ENCODE data around the gene CLN3.

Gene CLN3

GRCh38 chr16:28491970-28492474 is at the start of gene CLN3:
TSS of gene CLN3 (minus strand) at chr16:28492074. CDS start at chr16:28491759, 315 bp downstream.
- H3K27me3 ChIP-seq (replicated peaks; ENCODE audit: control insufficient read depth, insufficient read depth, low read length): peaks cover under 1% of the 10 kb centered on the region
- peak within 1 kb of the TSS; percentile 97 for H3K9ac ChIP-seq (ENCODE audit: low read length)
- H3K9me3 ChIP-seq (ENCODE audit: control insufficient read depth, low read length): no peaks in the 10 kb centered on the region
- peaks cover 12% of the 10 kb centered on the region for H3K36me3 ChIP-seq (ENCODE audit: control insufficient read depth, insufficient read depth, low read length, severe bottlenecking)
- peak; percentile 96 for DNase-seq (ENCODE audit: low read depth)
- peak within 1 kb of the TSS; percentile 97 for H3K4me3 ChIP-seq (ENCODE audit: low read length)
- no peaks in the 10 kb centered on the region for H3K4me1 ChIP-seq (ENCODE audit: control insufficient read depth, insufficient read depth, low read length)

GRCh38 chr16:28540346-28540745 is 48.5 kb upstream of the CLN3 start:
- no peak overlapping the region for H3K9ac ChIP-seq (ENCODE audit: low read length)
- H3K36me3 ChIP-seq (ENCODE audit: control insufficient read depth, insufficient read depth, low read length, severe bottlenecking): peaks cover 6% of the 10 kb centered on the region
- DNase-seq (ENCODE audit: low read depth): no peak
- no peak overlapping the region for H3K4me3 ChIP-seq (ENCODE audit: low read length)
- H3K27me3 ChIP-seq (replicated peaks; ENCODE audit: control insufficient read depth, insufficient read depth, low read length): no peaks in the 10 kb centered on the region
- H3K9me3 ChIP-seq (ENCODE audit: control insufficient read depth, low read length): no peaks in the 10 kb centered on the region
- H3K4me1 ChIP-seq (ENCODE audit: control insufficient read depth, insufficient read depth, low read length): peaks cover 26% of the 10 kb centered on the region

GRCh38 chr16:28538733-28539596 is 47.1 kb upstream of the CLN3 start, which contains the start of gene NUPR1:
TSS of gene NUPR1 (minus strand) at chr16:28538974. CDS start at chr16:28538907, 67 bp downstream.
- Histone ChIP-seq H3K36me3 (ENCODE audit: control insufficient read depth, insufficient read depth, low read length, severe bottlenecking) (peaks cover 9% of the 10 kb centered on the region), H3K9ac (ENCODE audit: low read length) (peak within 1 kb of the TSS; percentile 100), H3K9me3 (ENCODE audit: control insufficient read depth, low read length) (no peaks in the 10 kb centered on the region), H3K4me1 (ENCODE audit: control insufficient read depth, insufficient read depth, low read length) (peaks cover 38% of the 10 kb centered on the region), H3K27me3 (replicated peaks; ENCODE audit: control insufficient read depth, insufficient read depth, low read length) (no peaks in the 10 kb centered on the region), H3K4me3 (ENCODE audit: low read length) (peak within 1 kb of the TSS; percentile 100)
- peak; percentile 98 for DNase-seq (ENCODE audit: low read depth)

- peaks cover 46% of the 10 kb centered on the region for H3K4me1 ChIP-seq (ENCODE audit: control insufficient read depth, insufficient read depth, low read length)
- no peak for DNase-seq (ENCODE audit: low read depth)
- H3K27me3 ChIP-seq (replicated peaks; ENCODE audit: control insufficient read depth, insufficient read depth, low read length): no peaks in the 10 kb centered on the region
- H3K4me3 ChIP-seq (ENCODE audit: low read length): peak overlapping the region; percentile 100
- no peaks in the 10 kb centered on the region for H3K9me3 ChIP-seq (ENCODE audit: control insufficient read depth, low read length)
- peaks cover 9% of the 10 kb centered on the region for H3K36me3 ChIP-seq (ENCODE audit: control insufficient read depth, insufficient read depth, low read length, severe bottlenecking)
- H3K9ac ChIP-seq (ENCODE audit: low read length): peak overlapping the region; percentile 100
Observed at GRCh38 chr16:28537964-28538732, 46.3 kb upstream of the CLN3 start.

DNA sequence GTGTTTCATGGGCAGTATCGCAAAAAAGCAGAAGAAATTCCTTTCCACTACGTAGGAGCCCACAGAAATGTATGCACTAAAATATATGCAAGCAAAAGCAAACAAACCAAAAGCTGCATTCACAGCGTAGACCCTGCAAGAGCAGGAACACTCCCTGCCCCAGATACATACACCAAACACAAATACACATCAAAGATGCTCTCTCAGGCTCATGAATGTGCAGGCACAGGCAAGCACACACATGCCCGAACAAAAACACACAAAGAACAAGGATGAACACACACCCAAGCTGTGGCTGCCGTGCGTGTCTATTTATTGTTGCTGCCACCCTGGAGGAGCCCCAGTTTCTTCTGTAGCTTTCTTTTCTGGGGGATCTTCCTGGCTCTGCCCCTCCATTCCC is 45.2 kb upstream of the CLN3 start:
- H3K4me3 ChIP-seq (ENCODE audit: low read length): peak overlapping the region; percentile 100

DNA sequence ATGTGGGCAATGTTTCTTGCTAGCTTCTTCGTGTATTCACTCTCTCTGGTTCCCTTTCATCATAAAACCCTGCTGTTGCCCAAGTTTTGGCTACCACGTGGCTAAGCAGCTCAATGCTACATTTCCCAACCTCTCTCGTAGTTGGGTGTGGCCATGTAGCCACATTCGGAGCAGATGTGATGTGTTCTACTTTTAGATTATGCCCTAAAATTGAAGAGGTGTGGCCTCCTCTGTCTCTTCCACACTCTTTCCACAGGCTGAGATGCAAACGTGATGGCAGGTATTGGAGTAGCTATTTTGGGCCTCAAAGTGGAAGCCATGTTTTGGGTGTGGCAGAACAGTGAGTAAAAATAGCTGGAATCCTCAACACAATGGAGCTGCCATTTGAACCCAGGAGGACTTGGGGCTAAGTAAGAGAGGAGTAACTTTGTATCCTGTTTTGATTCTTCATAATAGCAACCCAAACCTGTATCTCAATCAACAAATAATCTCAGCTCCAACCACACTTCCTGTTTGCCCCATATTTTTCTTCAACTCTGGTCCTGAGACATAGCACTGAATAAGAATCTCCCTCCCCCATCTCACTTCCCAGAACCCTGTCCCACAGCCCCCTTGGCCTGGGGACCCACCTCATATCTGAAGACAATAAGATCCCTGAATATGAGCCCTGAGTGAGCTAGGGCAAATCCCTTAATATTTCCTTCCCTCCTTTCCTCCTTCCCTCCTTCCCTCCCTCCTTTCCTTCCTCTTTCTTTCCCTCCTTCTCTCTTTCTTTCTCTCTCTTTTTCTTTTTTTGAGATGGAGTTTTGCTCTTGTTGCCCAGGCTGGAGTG is 42.9 kb upstream of the CLN3 start:
- DNase-seq (ENCODE audit: low read depth): peak; percentile 57
- no peaks in the 10 kb centered on the region for H3K9me3 ChIP-seq (ENCODE audit: control insufficient read depth, low read length)
- H3K4me3 ChIP-seq (ENCODE audit: low read length): peak overlapping the region; percentile 32
- no peaks in the 10 kb centered on the region for H3K27me3 ChIP-seq (replicated peaks; ENCODE audit: control insufficient read depth, insufficient read depth, low read length)
- H3K4me1 ChIP-seq (ENCODE audit: control insufficient read depth, insufficient read depth, low read length): peaks cover 66% of the 10 kb centered on the region
- peaks cover 9% of the 10 kb centered on the region for H3K36me3 ChIP-seq (ENCODE audit: control insufficient read depth, insufficient read depth, low read length, severe bottlenecking)
- H3K9ac ChIP-seq (ENCODE audit: low read length): peak overlapping the region; percentile 70

More for the DNA sequence above, 45.2 kb upstream of the CLN3 start:
- Histone ChIP-seq H3K9ac (ENCODE audit: low read length) (peak overlapping the region; percentile 100), H3K4me1 (ENCODE audit: control insufficient read depth, insufficient read depth, low read length) (peaks cover 57% of the 10 kb centered on the region), H3K36me3 (ENCODE audit: control insufficient read depth, insufficient read depth, low read length, severe bottlenecking) (peaks cover 9% of the 10 kb centered on the region), H3K27me3 (replicated peaks; ENCODE audit: control insufficient read depth, insufficient read depth, low read length) (no peaks in the 10 kb centered on the region), H3K9me3 (ENCODE audit: control insufficient read depth, low read length) (no peaks in the 10 kb centered on the region)
- DNase-seq (ENCODE audit: low read depth): no peak

GRCh38 chr16:28532940-28533647 is 41.2 kb upstream of the CLN3 start:
- H3K4me3 ChIP-seq (ENCODE audit: low read length): no peak overlapping the region
- peaks cover 59% of the 10 kb centered on the region for H3K4me1 ChIP-seq (ENCODE audit: control insufficient read depth, insufficient read depth, low read length)
- DNase-seq (ENCODE audit: low read depth): no peak
- peaks cover 9% of the 10 kb centered on the region for H3K36me3 ChIP-seq (ENCODE audit: control insufficient read depth, insufficient read depth, low read length, severe bottlenecking)
- H3K9ac ChIP-seq (ENCODE audit: low read length): peak overlapping the region; percentile 80
- H3K9me3 ChIP-seq (ENCODE audit: control insufficient read depth, low read length): no peaks in the 10 kb centered on the region
- H3K27me3 ChIP-seq (replicated peaks; ENCODE audit: control insufficient read depth, insufficient read depth, low read length): no peaks in the 10 kb centered on the region

DNA sequence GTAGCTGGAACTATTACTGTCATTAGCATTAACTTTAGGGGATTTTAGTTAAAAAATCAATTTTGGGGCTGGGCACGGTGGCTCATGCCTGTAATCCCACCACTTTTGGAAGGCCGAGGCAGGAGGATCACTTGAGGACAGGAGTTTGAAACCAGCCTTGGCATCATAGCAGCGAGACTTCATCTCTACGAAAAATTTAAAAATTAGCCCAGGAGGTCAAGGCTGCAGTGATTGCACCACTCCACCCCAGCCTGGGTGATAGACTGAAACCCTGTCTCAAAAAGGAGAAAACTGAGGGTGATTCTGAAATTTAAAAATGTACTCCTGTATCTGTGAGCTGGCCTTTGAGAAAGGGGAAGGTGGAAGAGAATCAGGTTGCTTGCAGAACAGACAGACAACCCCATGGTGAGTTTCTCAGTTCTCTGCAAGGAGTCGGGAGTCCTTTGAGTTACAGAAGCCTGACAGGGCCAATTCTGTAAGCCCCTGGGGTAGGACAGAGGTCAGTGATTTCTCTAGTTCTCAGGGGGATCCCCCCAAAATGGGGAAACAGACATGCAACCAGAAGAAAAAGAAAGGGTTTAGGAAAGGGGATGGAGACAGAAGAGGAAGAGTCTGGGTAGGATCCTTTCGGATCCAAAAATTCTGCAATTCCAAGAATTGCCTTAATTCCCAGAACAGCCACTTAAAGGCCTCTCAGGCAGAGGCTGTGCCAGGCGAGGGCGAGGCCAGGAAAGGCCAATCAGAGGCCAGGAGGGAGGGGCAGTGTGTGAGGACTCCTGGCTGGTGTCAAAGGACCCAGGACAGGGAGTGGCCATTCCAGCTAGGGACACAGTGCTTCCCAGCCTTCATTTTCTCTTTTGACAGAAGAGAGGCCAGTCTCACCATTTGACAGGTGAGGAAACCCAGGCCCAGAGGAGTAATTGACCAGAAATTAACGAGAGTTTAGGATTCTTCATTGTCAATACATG is 40.2 kb upstream of the CLN3 start:
- Histone ChIP-seq H3K9me3 (ENCODE audit: control insufficient read depth, low read length) (no peaks in the 10 kb centered on the region), H3K9ac (ENCODE audit: low read length) (peak overlapping the region; percentile 80), H3K36me3 (ENCODE audit: control insufficient read depth, insufficient read depth, low read length, severe bottlenecking) (peaks cover 7% of the 10 kb centered on the region), H3K4me3 (ENCODE audit: low read length) (peak overlapping the region; percentile 59), H3K27me3 (replicated peaks; ENCODE audit: control insufficient read depth, insufficient read depth, low read length) (no peaks in the 10 kb centered on the region), H3K4me1 (ENCODE audit: control insufficient read depth, insufficient read depth, low read length) (peaks cover 57% of the 10 kb centered on the region)
- peak; percentile 61 for DNase-seq (ENCODE audit: low read depth)

- H3K27me3 ChIP-seq (replicated peaks; ENCODE audit: control insufficient read depth, insufficient read depth, low read length): no peaks in the 10 kb centered on the region
- H3K4me3 ChIP-seq (ENCODE audit: low read length): no peak overlapping the region
- DNase-seq (ENCODE audit: low read depth): no peak
- no peak overlapping the region for H3K9ac ChIP-seq (ENCODE audit: low read length)
- H3K4me1 ChIP-seq (ENCODE audit: control insufficient read depth, insufficient read depth, low read length): peaks cover 49% of the 10 kb centered on the region
- peaks cover under 1% of the 10 kb centered on the region for H3K36me3 ChIP-seq (ENCODE audit: control insufficient read depth, insufficient read depth, low read length, severe bottlenecking)
- H3K9me3 ChIP-seq (ENCODE audit: control insufficient read depth, low read length): no peaks in the 10 kb centered on the region
Observed at GRCh38 chr16:28529124-28529523, 37.2 kb upstream of the CLN3 start.

Data from adipocyte (in vitro differentiated cells).